ENCODE results near the gene SPIRE2. TPM values are rescaled to one million over a fixed set of nuclear protein-coding genes. Genes with fewer than 3 reads are reported as not detected.

The SPIRE2 gene
- total and polyA plus RNA-seq, 2 of the 13 experiments (the other 11 are each of a cell fraction or from before 2014, with no cell fraction given), result 13.3 to 37.5 TPM

GRCh38 chr16:89847940-89848297 is 19.6 kb downstream of the SPIRE2 start (continued):
- no peak for TF ChIP-seq ZNF773 (CRISPR knock-in tag; IDR thresholded peaks at IDR 0.05; ENCODE audit: borderline replicate concordance)
- TF ChIP-seq ZNF768 (CRISPR knock-in tag; IDR thresholded peaks at IDR 0.05), result 0 out of 2 replicates have a peak, but pooled peaks have one; percentile 18
- TF ChIP-seq IRX3 (CRISPR knock-in tag; IDR thresholded peaks at IDR 0.05; ENCODE audit: borderline replicate concordance, low read depth), result no peak

DNA sequence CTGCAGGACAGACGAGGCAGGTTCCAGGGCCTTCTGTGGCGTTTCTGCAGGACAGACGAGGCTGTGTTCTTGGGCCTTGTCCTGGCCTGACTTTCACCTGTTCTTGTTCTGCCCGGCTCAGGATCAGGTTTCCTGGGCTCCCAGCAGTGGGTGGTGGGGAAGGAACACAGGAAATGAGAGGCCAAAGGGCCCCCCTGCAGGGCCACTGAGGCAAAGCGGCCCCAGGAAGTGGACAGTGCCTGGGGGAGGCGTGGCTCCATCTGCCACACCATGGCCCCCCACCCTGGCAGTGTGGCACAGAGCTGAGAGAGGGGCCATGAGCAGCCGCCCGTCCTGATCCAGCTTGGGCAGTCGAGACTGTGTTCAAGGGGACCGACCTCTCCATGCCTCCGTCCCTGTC is 20.7 kb downstream of the SPIRE2 start:
- ChIA-PET CTCF (ENCODE audit: low intra/inter-chr PET ratio, low total read pairs) (no interaction called here), POLR2A (interaction anchor here (0.9 kb wide), 1 partner anchor 24 kb away, joined by 3 read pairs; the partner anchor contains the start of gene TCF25)
- intact Hi-C loops (cut with micrococcal nuclease; ENCODE audit: unreplicated experiment) (no loop called here), in situ Hi-C loops (cut with HindIII; ENCODE audit: extremely low pct_ligation_motif_present, low pct_unique_long_range_greater_than_20kb) (no loop called here)
- Histone ChIP-seq H3K9ac (ENCODE audit: insufficient read depth, low read depth, low read length) (no peak overlapping the region), H3K9me3 (ENCODE audit: low read length) (no peaks in the 10 kb centered on the region), H3K36me3 (replicated peaks in 1 of 2; ENCODE audit: control insufficient read depth in 1 of 2, insufficient read depth in 2 of 2, low read length in 2 of 2) (peaks cover 3 to 14% of the 10 kb centered on the region in 2 experiments; a peak in 3 of 5 replicates), H3K79me2 (ENCODE audit: insufficient read depth, low read length) (no peaks in the 10 kb centered on the region), H3K4me1 (ENCODE audit: insufficient read depth, low read length) (0 out of 2 replicates have a peak, but pooled peaks cover 5% of the 10 kb centered on the region), H3K27me3 (ENCODE audit: control insufficient read depth in 1 of 2, insufficient read depth in 2 of 2, low read length in 2 of 2) (no peaks in the 10 kb centered on the region), H4K20me1 (ENCODE audit: insufficient read depth, low read length) (no peaks in the 10 kb centered on the region; the same call in 1 of the 2 replicates), H3K4me2 (ENCODE audit: low read depth, low read length) (no peak overlapping the region), H2AFZ (ENCODE audit: low read length) (no peak overlapping the region), H3K4me3 (replicated peaks in 1 of 3; ENCODE audit: insufficient read depth in 1 of 3, low read depth in 2 of 3, low read length in 3 of 3) (no peak overlapping the region), H3K27ac (ENCODE audit: extremely low read length, insufficient read depth, low read length) (no peak overlapping the region)
- DNase-seq (ENCODE audit: low spot score) (no peak), FAIRE-seq (no peak), ATAC-seq (no peak)
- no peak for TF ChIP-seq BRD4 (CRISPR knock-in tag; IDR thresholded peaks at IDR 0.05)
- TF ChIP-seq AGO2 (optimal IDR thresholded peaks at IDR 0.05; ENCODE audit: low read depth, low read length), result peak; percentile 29
- BruUV-seq (replicated peaks), result no TSS peak
- WGBS (ENCODE audit: low lambda C conversion rate), result 89% methylated on average over 6 of the region's 11 CpGs

DNA sequence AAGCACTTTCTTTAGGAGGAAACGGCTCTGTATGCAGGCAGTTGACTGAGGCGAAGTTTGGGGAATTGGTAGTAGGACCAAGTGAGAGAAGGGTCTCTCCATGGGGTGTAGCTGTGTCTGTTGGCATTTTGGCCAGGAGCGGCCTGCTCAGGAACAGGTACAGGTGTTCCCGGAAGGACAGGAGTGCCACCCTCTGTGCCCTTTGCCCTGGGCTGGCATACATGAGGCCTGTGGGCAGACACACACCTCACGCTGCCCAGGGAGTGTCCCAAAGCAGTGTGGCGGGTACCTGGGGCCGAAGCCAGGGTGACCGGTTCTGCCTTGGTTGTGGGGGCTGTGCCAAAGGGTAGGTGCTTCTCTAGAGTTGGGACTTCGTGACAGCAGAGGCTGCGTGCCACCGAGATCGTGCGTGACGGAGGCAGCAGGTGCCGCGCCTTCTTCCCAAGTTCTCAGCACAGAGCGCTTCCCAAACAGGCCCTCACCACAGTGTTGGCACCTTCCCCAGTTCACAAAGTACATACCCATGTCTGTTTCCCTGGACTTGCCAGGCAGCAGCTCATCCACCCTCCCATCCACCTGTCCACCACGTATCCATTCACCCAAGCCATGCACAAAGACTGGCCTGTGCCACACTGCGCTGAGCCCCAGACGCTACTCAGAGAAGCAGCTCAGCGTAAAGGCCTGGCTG is 25.2 kb downstream of the SPIRE2 start:
- ATAC-seq (peak; percentile 11; the same call in 2 of the 3 replicates), FAIRE-seq (no peak), DNase-seq (ENCODE audit: low spot score) (no peak)
- Histone ChIP-seq H2AFZ (ENCODE audit: low read length) (no peak overlapping the region), H3K36me3 (replicated peaks in 1 of 2; ENCODE audit: control insufficient read depth in 1 of 2, insufficient read depth in 2 of 2, low read length in 2 of 2) (peaks cover 23 to 31% of the 10 kb centered on the region in 2 experiments; a peak in 4 of 5 replicates), H3K79me2 (ENCODE audit: insufficient read depth, low read length) (no peaks in the 10 kb centered on the region), H3K4me1 (ENCODE audit: insufficient read depth, low read length) (no peaks in the 10 kb centered on the region), H3K4me3 (replicated peaks in 1 of 3; ENCODE audit: insufficient read depth in 1 of 3, low read depth in 2 of 3, low read length in 3 of 3) (no peak overlapping the region), H3K4me2 (ENCODE audit: low read depth, low read length) (no peak overlapping the region), H3K27me3 (ENCODE audit: control insufficient read depth in 1 of 2, insufficient read depth in 2 of 2, low read length in 2 of 2) (no peaks in the 10 kb centered on the region), H3K9me3 (ENCODE audit: low read length) (no peaks in the 10 kb centered on the region), H4K20me1 (ENCODE audit: insufficient read depth, low read length) (no peaks in the 10 kb centered on the region; the same call in 1 of the 2 replicates), H3K27ac (ENCODE audit: extremely low read length, insufficient read depth, low read length) (no peak overlapping the region), H3K9ac (ENCODE audit: insufficient read depth, low read depth, low read length) (no peak overlapping the region)
- BruUV-seq (replicated peaks), result no TSS peak
- in situ Hi-C loops (cut with HindIII; ENCODE audit: extremely low pct_ligation_motif_present, low pct_unique_long_range_greater_than_20kb) (no loop called here), intact Hi-C loops (cut with micrococcal nuclease; ENCODE audit: unreplicated experiment) (no loop called here)
- POLR2A ChIA-PET, result interaction anchor here (1.6 kb wide), 1 partner anchor 37 kb away, joined by 6 read pairs; the partner anchor contains the start of gene FANCA
- WGBS (ENCODE audit: low lambda C conversion rate), result 91% methylated on average over 18 of the region's 21 CpGs
- CTCF ChIA-PET (ENCODE audit: low intra/inter-chr PET ratio, low total read pairs), result no interaction called here
- no peak for TF ChIP-seq ZNF180 (CRISPR knock-in tag; IDR thresholded peaks at IDR 0.05; ENCODE audit: borderline replicate concordance, low read depth)
- TF ChIP-seq ZNF251 (CRISPR knock-in tag; IDR thresholded peaks at IDR 0.05), result no peak
- TF ChIP-seq, protein P1, sequence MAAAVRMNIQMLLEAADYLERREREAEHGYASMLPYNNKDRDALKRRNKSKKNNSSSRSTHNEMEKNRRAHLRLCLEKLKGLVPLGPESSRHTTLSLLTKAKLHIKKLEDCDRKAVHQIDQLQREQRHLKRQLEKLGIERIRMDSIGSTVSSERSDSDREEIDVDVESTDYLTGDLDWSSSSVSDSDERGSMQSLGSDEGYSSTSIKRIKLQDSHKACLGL (CRISPR knock-in tag; IDR thresholded peaks at IDR 0.05), result 0 out of 2 replicates have a peak, but pooled peaks have one; percentile 35
- TF ChIP-seq ZNF674 (CRISPR knock-in tag; IDR thresholded peaks at IDR 0.05; ENCODE audit: low read depth), result 0 out of 2 replicates have a peak, but pooled peaks have one; percentile 22
- 0 out of 2 replicates have a peak, but pooled peaks have one; percentile 27 for TF ChIP-seq KDM5B (CRISPR knock-in tag; IDR thresholded peaks at IDR 0.05; ENCODE audit: borderline replicate concordance)

Measured in HepG2 (cell line).